Sigmoid colon (tissue), 4 donors: Measurements from ENCODE around the gene DHRS11.

Experiments
- EP300 ChIP-seq, 4 donors: sonication (generic); formaldehyde crosslinking; IDR thresholded peaks; one replicate each; pipeline ENCODE4 v1.6.1; 2017; ENCODE audit warnings: antibody characterized with exemption in 4 of 4
- POLR2A ChIP-seq, 2 donors: fragments of 450-650 bp; IDR thresholded peaks; one replicate each; pipeline ENCODE4 v1.6.1; 2016; ENCODE audit warnings: antibody characterized with exemption in 2 of 2, mild to moderate bottlenecking in 2 of 2, moderate library complexity in 2 of 2
- POLR2AphosphoS5 ChIP-seq, 4 donors: sonication (generic); formaldehyde crosslinking; IDR thresholded peaks; one replicate each; pipeline ENCODE4 v1.6.1; 2017; ENCODE audit warnings: antibody characterized with exemption in 4 of 4
- TF ChIP-seq, protein P1 (sequence below), 4 experiments: fragments of 450-650 bp in 3 of 4; fragments of 200-600 bp in 1 of 4; IDR thresholded peaks; one replicate each; pipeline ENCODE4 v1.5.1; 2016 to 2019; ENCODE audit warnings: antibody characterized with exemption in 4 of 4, mild to moderate bottlenecking in 3 of 4, moderate library complexity in 2 of 4

DNA sequence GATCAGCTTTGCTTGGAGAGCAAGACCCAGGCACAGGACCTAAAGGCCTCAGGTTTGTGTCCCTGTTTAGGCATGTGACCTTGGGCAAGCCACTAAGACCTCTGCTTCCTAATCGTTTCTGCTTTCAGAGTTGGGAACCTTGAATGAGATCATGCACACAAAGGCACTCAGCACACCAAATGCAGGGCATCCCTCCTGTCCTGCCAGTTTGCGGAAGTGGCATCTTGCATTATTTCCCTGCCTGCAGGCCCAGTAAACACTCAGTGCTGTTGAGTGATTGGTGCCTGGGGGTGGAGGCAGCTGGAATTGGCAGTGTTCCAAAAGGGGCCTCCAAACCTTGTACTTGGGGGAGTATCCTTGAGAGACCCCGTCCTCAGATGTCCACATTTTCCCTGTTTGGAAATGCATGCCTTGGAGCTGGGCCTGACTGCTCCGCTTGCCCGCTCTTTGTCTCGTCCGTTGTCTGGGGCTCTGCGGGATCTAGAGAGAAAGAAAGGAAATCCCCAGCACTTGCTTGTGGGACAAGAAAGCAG, 38.4 kb downstream of the DHRS11 start:
- TF ChIP-seq, protein P1, sequence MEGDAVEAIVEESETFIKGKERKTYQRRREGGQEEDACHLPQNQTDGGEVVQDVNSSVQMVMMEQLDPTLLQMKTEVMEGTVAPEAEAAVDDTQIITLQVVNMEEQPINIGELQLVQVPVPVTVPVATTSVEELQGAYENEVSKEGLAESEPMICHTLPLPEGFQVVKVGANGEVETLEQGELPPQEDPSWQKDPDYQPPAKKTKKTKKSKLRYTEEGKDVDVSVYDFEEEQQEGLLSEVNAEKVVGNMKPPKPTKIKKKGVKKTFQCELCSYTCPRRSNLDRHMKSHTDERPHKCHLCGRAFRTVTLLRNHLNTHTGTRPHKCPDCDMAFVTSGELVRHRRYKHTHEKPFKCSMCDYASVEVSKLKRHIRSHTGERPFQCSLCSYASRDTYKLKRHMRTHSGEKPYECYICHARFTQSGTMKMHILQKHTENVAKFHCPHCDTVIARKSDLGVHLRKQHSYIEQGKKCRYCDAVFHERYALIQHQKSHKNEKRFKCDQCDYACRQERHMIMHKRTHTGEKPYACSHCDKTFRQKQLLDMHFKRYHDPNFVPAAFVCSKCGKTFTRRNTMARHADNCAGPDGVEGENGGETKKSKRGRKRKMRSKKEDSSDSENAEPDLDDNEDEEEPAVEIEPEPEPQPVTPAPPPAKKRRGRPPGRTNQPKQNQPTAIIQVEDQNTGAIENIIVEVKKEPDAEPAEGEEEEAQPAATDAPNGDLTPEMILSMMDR (IDR thresholded peaks at IDR 0.05): no peak
- no peak for TF ChIP-seq POLR2A (IDR thresholded peaks at IDR 0.05)
- no peak for TF ChIP-seq POLR2AphosphoS5 (IDR thresholded peaks at IDR 0.05)
- no peak for TF ChIP-seq EP300 (IDR thresholded peaks at IDR 0.05)
